ENCODE results near the gene ENTHD1.

GRCh38 chr22:39773503-39773902 lies 120.1 kb downstream of the ENTHD1 start:
- no peak for TF ChIP-seq YY1 (tag by site-specific recombination; IDR thresholded peaks at IDR 0.05)
- TF ChIP-seq ZNF394 (tag by site-specific recombination; IDR thresholded peaks at IDR 0.05; ENCODE audit: borderline replicate concordance), result no peak
- no peak for TF ChIP-seq CTCF (tag by site-specific recombination; IDR thresholded peaks at IDR 0.05)
- no peak for TF ChIP-seq REST (tag by site-specific recombination; IDR thresholded peaks at IDR 0.05)
- no peak for TF ChIP-seq ZFP41 (tag by site-specific recombination; IDR thresholded peaks at IDR 0.05; ENCODE audit: borderline replicate concordance)
- TF ChIP-seq ZNF266 (tag by site-specific recombination; IDR thresholded peaks at IDR 0.05; ENCODE audit: low read depth), result no peak
- TF ChIP-seq ZNF133 (tag by site-specific recombination; IDR thresholded peaks at IDR 0.05), result no peak
- no peak for TF ChIP-seq ZNF24 (tag by site-specific recombination; IDR thresholded peaks at IDR 0.05)
- no peak for TF ChIP-seq ZNF324 (tag by site-specific recombination; IDR thresholded peaks at IDR 0.05)
- TF ChIP-seq ZNF658 (tag by site-specific recombination; IDR thresholded peaks at IDR 0.05), result no peak
- no peak for TF ChIP-seq ZNF548 (tag by site-specific recombination; IDR thresholded peaks at IDR 0.05)
- no peak for TF ChIP-seq ZEB2 (tag by site-specific recombination; IDR thresholded peaks at IDR 0.05)
